Measurements from ENCODE around the gene MAPK8. TPM values are rescaled to one million over a fixed set of nuclear protein-coding genes. Genes with fewer than 3 reads are reported as not detected.

Gene MAPK8
- 44.6 and 47.5 TPM in 2 replicates for total RNA-seq

GRCh38 chr10:48306265-48306869 lies at the start of gene MAPK8:
Gene MAPK8 (plus strand): TSS chr10:48306677. CDS start chr10:48401661, 94,984 bp downstream.

DNA sequence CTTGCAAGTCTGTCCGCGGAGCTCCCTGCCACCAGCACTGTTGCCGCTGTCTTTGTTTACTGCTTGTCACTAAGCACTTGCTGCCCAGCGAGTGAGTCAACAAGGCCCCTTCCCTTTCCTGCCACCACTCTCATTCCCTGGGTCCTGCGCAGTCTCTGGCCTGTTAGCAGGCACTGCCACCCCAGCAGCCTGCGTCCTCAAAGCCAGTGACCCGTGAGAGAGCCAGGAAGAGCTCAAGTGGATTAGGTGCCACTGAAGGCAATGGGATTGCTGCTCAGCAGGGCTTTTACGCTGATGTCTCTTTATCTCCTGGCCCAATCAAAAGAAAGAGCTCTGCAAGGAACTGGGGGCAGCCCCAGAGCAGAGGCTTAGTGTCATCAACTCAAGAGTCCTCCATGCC lies 31.8 kb upstream of the MAPK8 start, which contains the start of gene FRMPD2:
FRMPD2 (minus strand) TSS at position 61 of the 400 bp plus-strand sequence. CDS start 129 bp downstream, outside the sequence.

Other genes starting within 250 kb of the MAPK8 start
- not detected in 2 replicates for gene FRMPD2, start 32.0 kb upstream of the MAPK8 start, total RNA-seq